Gastrocnemius medialis (tissue), 4 donors: ENCODE measurements around the gene LRP1. TPM values are rescaled to one million over a fixed set of nuclear protein-coding genes. Genes with fewer than 3 reads are reported as not detected.
A peak's percentile ranks its signal among the peaks of the same experiment; 100 is the strongest.

ENCODE experiments used
- ATAC-seq, 2 donors: fragments of 150-250 bp; one replicate each; pipeline ENCODE4 v1.9.1; 2016
- DNase-seq, 2 donors: peaks; one replicate each; pipeline ENCODE4 v3.0.0-alpha.2; 2019
- H3K27ac ChIP-seq, 4 donors: fragments of 200-600 bp; sonication (generic); 1 replicate in 1 of 4; 2 replicates in 3 of 4; pipeline ENCODE4 v1.5.1; 2016 to 2018; ENCODE audit warnings: mild to moderate bottlenecking in 2 of 4, moderate library complexity in 1 of 4
- H3K27me3 ChIP-seq, 3 donors: fragments of 200-600 bp; sonication (generic) in 2 of 3; 1 replicate in 1 of 3; 2 replicates in 2 of 3; pipeline versions ENCODE4 v1.5.1 to v1.6.0; 2016 to 2019; ENCODE audit warnings: mild to moderate bottlenecking in 1 of 3, moderate library complexity in 1 of 3
- H3K36me3 ChIP-seq, 2 donors: fragments of 200-600 bp; sonication (generic) in 1 of 2; one replicate each; pipeline ENCODE4 v1.5.1; 2017 to 2018
- H3K4me1 ChIP-seq, 2 donors: fragments of 200-600 bp; sonication (generic) in 1 of 2; one replicate each; pipeline ENCODE4 v1.5.1; 2016 to 2017; ENCODE audit warnings: mild to moderate bottlenecking in 2 of 2
- H3K4me3 ChIP-seq, 4 donors: fragments of 200-600 bp; sonication (generic) in 3 of 4; 1 replicate in 1 of 4; 2 replicates in 3 of 4; pipeline ENCODE4 v1.5.1; 2016 to 2019; ENCODE audit warnings: mild to moderate bottlenecking in 2 of 4
- H3K9me3 ChIP-seq, 3 donors: fragments of 200-600 bp; sonication (generic) in 2 of 3; 1 replicate in 1 of 3; 2 replicates in 2 of 3; pipeline ENCODE4 v1.5.1; 2016 to 2019
- CTCF ChIP-seq, 5 experiments: fragments of 450-650 bp in 3 of 5; fragments of 200-600 bp in 2 of 5; sonication (generic) in 2 of 5; IDR thresholded peaks in 4 of 5; conservative IDR thresholded peaks in 1 of 5; 1 replicate in 4 of 5; 2 replicates in 1 of 5; pipeline ENCODE4 v1.5.1; 2016 to 2019; ENCODE audit warnings: antibody characterized with exemption in 5 of 5, mild to moderate bottlenecking in 3 of 5, moderate library complexity in 3 of 5
- POLR2A ChIP-seq, 2 donors: fragments of 450-650 bp; IDR thresholded peaks; one replicate each; pipeline ENCODE4 v1.6.1; 2017; ENCODE audit warnings: antibody characterized with exemption in 2 of 2, mild to moderate bottlenecking in 2 of 2, moderate library complexity in 2 of 2
- in situ Hi-C, 4 donors: fragments of 200-750 bp; cut with MboI; loops; one replicate each; pipeline versions ENCODE4 v1.15.0 to v1.8.0; 2017; ENCODE audit warnings: low sequenced_read_pairs in 4 of 4
- intact Hi-C: fragments of 100-400 bp; cut with DNase I; formaldehyde crosslinking; loops from one replicate; pipeline ENCODE4 v1.15.1; 2023; ENCODE audit warnings: low total_unique reads
- total RNA-seq, 4 donors: library from RNA; depleted of rRNA; stranded (reverse); fragments of >200 nt; gene quantifications; one replicate each; pipeline versions ENCODE4 v1.1.0 to v1.2.3, GENCODE V29; 2016

The LRP1 gene
- total RNA-seq, 4 donors from 2014 or later: 26.1 to 53.5 (median 49.8) TPM

GRCh38 chr12:57142121-57142520 is 13.8 kb downstream of the LRP1 start:
- intact Hi-C loops (no loop called here), in situ Hi-C loops (no loop called here)
- Histone ChIP-seq H3K27ac (peak overlapping the region; percentile 53 to 64 (median 56)), H3K9me3 (no peaks in the 10 kb centered on the region), H3K4me3 (no peak overlapping the region), H3K27me3 (no peaks in the 10 kb centered on the region), H3K36me3 (no peaks in the 10 kb centered on the region), H3K4me1 (peaks cover 0 to 23% of the 10 kb centered on the region in 2 donors)
- TF ChIP-seq POLR2A (IDR thresholded peaks at IDR 0.05) (no peak), CTCF (IDR thresholded peaks at IDR 0.05 in 4 of 5, conservative IDR thresholded peaks at IDR 0.05 in 1 of 5) (no peak)
- no peak for DNase-seq
- ATAC-seq: no peak

GRCh38 chr12:57142727-57143126 is 14.4 kb downstream of the LRP1 start:
- ATAC-seq (no peak), DNase-seq (no peak)
- H3K36me3 ChIP-seq: no peaks in the 10 kb centered on the region
- H3K4me3 ChIP-seq: no peak overlapping the region
- H3K27me3 ChIP-seq: no peaks in the 10 kb centered on the region
- peak overlapping the region; percentile 9 to 64 (median 56) for H3K27ac ChIP-seq
- intact Hi-C loops: no loop called here
- H3K4me1 ChIP-seq: peaks cover 5 to 23% of the 10 kb centered on the region in 2 donors
- in situ Hi-C loops: no loop called here
- no peaks in the 10 kb centered on the region for H3K9me3 ChIP-seq
- no peak for TF ChIP-seq CTCF (IDR thresholded peaks at IDR 0.05 in 4 of 5, conservative IDR thresholded peaks at IDR 0.05 in 1 of 5)
- TF ChIP-seq POLR2A (IDR thresholded peaks at IDR 0.05): no peak

- H3K9me3 ChIP-seq: no peaks in the 10 kb centered on the region
- DNase-seq (no peak), ATAC-seq (no peak)
- H3K27ac ChIP-seq: peak overlapping the region in 3 of 4 donors; percentile 9 to 64 (median 57)
- H3K4me3 ChIP-seq: no peak overlapping the region
- no peaks in the 10 kb centered on the region for H3K36me3 ChIP-seq
- intact Hi-C loops: no loop called here
- peaks cover 9 to 19% of the 10 kb centered on the region in 2 donors for H3K4me1 ChIP-seq
- H3K27me3 ChIP-seq: no peaks in the 10 kb centered on the region
- in situ Hi-C loops: no loop called here
- no peak for TF ChIP-seq CTCF (IDR thresholded peaks at IDR 0.05 in 4 of 5, conservative IDR thresholded peaks at IDR 0.05 in 1 of 5)
- no peak for TF ChIP-seq POLR2A (IDR thresholded peaks at IDR 0.05)
These were observed 15.2 kb downstream of the LRP1 start for GRCh38 chr12:57143454-57143853.

- no peak for DNase-seq
- intact Hi-C loops: no loop called here
- in situ Hi-C loops: no loop called here
- Histone ChIP-seq H3K36me3 (no peaks in the 10 kb centered on the region), H3K4me3 (no peak overlapping the region), H3K4me1 (peaks cover 12 to 17% of the 10 kb centered on the region in 2 donors), H3K27me3 (no peaks in the 10 kb centered on the region), H3K9me3 (no peaks in the 10 kb centered on the region), H3K27ac (peak overlapping the region in 3 of 4 donors; percentile 52 to 55 (median 54))
- ATAC-seq: no peak
- no peak for TF ChIP-seq POLR2A (IDR thresholded peaks at IDR 0.05)
- no peak for TF ChIP-seq CTCF (IDR thresholded peaks at IDR 0.05 in 4 of 5, conservative IDR thresholded peaks at IDR 0.05 in 1 of 5)
These were observed 17.3 kb downstream of the LRP1 start for GRCh38 chr12:57145460-57146059.

GRCh38 chr12:57146092-57146491 is 17.8 kb downstream of the LRP1 start:
- no peaks in the 10 kb centered on the region for H3K27me3 ChIP-seq
- peak overlapping the region; percentile 22 to 61 (median 54) for H3K27ac ChIP-seq
- no peak for ATAC-seq
- no peak for DNase-seq
- no peaks in the 10 kb centered on the region for H3K36me3 ChIP-seq
- peaks cover 12 to 19% of the 10 kb centered on the region in 2 donors for H3K4me1 ChIP-seq
- intact Hi-C loops (no loop called here), in situ Hi-C loops (no loop called here)
- H3K4me3 ChIP-seq: no peak overlapping the region
- TF ChIP-seq CTCF (IDR thresholded peaks at IDR 0.05 in 4 of 5, conservative IDR thresholded peaks at IDR 0.05 in 1 of 5) (no peak), POLR2A (IDR thresholded peaks at IDR 0.05) (no peak)
- H3K9me3 ChIP-seq: no peaks in the 10 kb centered on the region
